Measurements from ENCODE around the gene SRGAP2C.
"Not testable (repeated sequence)": the region's sequence is repeated elsewhere in the genome, so short reads cannot be mapped to it uniquely, and the experiment has no call there.

SRGAP2C gene

GRCh38 chr1:121419050-121419615, 234.4 kb downstream of the SRGAP2C start:
- not testable (repeated sequence) for DNase-seq (ENCODE audit: low read depth)

GRCh38 chr1:121421490-121421889, 236.7 kb downstream of the SRGAP2C start:
- DNase-seq (ENCODE audit: low read depth), result not testable (repeated sequence)

GRCh38 chr1:121423956-121424355, 239.2 kb downstream of the SRGAP2C start:
- not testable (repeated sequence) for DNase-seq (ENCODE audit: low read depth)

- DNase-seq (ENCODE audit: low read depth), result not testable (repeated sequence)
These were observed 248.7 kb downstream of the SRGAP2C start for GRCh38 chr1:121433517-121433916.

GRCh38 chr1:121438862-121439261, 254.1 kb downstream of the SRGAP2C start:
- DNase-seq (ENCODE audit: low read depth), result not testable (repeated sequence)

- no peak for DNase-seq (ENCODE audit: low read depth)
These were observed 256.2 kb downstream of the SRGAP2C start for GRCh38 chr1:121440993-121441392.
